Peyer's patch (tissue), 4 donors: ENCODE results near the gene MTERF4. TPM values are rescaled to one million over a fixed set of nuclear protein-coding genes. Genes with fewer than 3 reads are reported as not detected.

Experiments
- DNase-seq, 3 donors: peaks; one replicate each; pipeline ENCODE4 v3.0.0-alpha.2; 2017 to 2019
- H3K27ac ChIP-seq, 4 donors: fragments of 200-600 bp; sonication (generic); one replicate each; pipeline ENCODE4 v1.5.1; 2016 to 2019
- H3K27me3 ChIP-seq, 2 donors: fragments of 200-600 bp; sonication (generic); one replicate each; pipeline ENCODE4 v1.5.1; 2019
- H3K36me3 ChIP-seq, 3 donors: fragments of 200-600 bp; sonication (generic); one replicate each; pipeline ENCODE4 v1.5.1; 2016 to 2019
- H3K4me1 ChIP-seq, 4 donors: fragments of 200-600 bp; sonication (generic); one replicate each; pipeline ENCODE4 v1.5.1; 2016 to 2019
- H3K4me3 ChIP-seq, 4 donors: fragments of 200-600 bp; sonication (generic); 1 replicate in 3 of 4; 2 replicates in 1 of 4; pipeline ENCODE4 v1.5.1; 2016 to 2019; ENCODE audit warnings: mild to moderate bottlenecking in 1 of 4
- H3K9me3 ChIP-seq, 4 donors: fragments of 200-600 bp; sonication (generic); one replicate each; pipeline ENCODE4 v1.5.1; 2016 to 2019; ENCODE audit warnings: mild to moderate bottlenecking in 1 of 4
- CTCF ChIP-seq, 6 experiments: fragments of 450-650 bp in 4 of 6; fragments of 200-600 bp in 2 of 6; sonication (generic) in 1 of 6; IDR thresholded peaks; one replicate each; pipeline ENCODE4 v1.5.1; 2017 to 2019; ENCODE audit warnings: antibody characterized with exemption in 6 of 6, mild to moderate bottlenecking in 3 of 6, moderate library complexity in 1 of 6
- POLR2A ChIP-seq, 2 donors: fragments of 450-650 bp; IDR thresholded peaks; one replicate each; pipeline ENCODE4 v1.5.1; 2017; ENCODE audit warnings: antibody characterized with exemption in 2 of 2, mild to moderate bottlenecking in 2 of 2, moderate library complexity in 2 of 2
- total RNA-seq, 4 donors: library from RNA; depleted of rRNA; stranded (reverse); fragments of >200 nt; gene quantifications; one replicate each; pipeline ENCODE4 v1.1.0, GENCODE V29; 2016

MTERF4 gene
- total RNA-seq, 4 donors from 2014 or later: 28.9 to 55.4 (median 47.9) TPM

- H3K4me3 ChIP-seq: no peak overlapping the region
- no peak overlapping the region for H3K27ac ChIP-seq
- TF ChIP-seq CTCF (IDR thresholded peaks at IDR 0.05): no peak
- no peak for TF ChIP-seq POLR2A (IDR thresholded peaks at IDR 0.05)
- DNase-seq: peak in 1 of 3 donors; percentile 41
- no peaks in the 10 kb centered on the region for H3K27me3 ChIP-seq
- H3K4me1 ChIP-seq: no peaks in the 10 kb centered on the region
- peaks cover 0 to 67% (median 0%) of the 10 kb centered on the region in 3 donors for H3K36me3 ChIP-seq
- H3K9me3 ChIP-seq: no peaks in the 10 kb centered on the region
Observed at GRCh38 chr2:241087420-241088268, 14.4 kb downstream of the MTERF4 start.

- Histone ChIP-seq H3K4me1 (no peaks in the 10 kb centered on the region), H3K4me3 (no peak overlapping the region), H3K36me3 (peaks cover 0 to 46% (median 0%) of the 10 kb centered on the region in 3 donors), H3K9me3 (no peaks in the 10 kb centered on the region), H3K27ac (no peak overlapping the region), H3K27me3 (no peaks in the 10 kb centered on the region)
- TF ChIP-seq POLR2A (IDR thresholded peaks at IDR 0.05) (no peak), CTCF (IDR thresholded peaks at IDR 0.05) (no peak)
- no peak for DNase-seq
Observed at GRCh38 chr2:241084856-241085444, 17.1 kb downstream of the MTERF4 start.

GRCh38 chr2:241083091-241083415, 19.0 kb downstream of the MTERF4 start:
- no peak for DNase-seq
- H3K27ac ChIP-seq: no peak overlapping the region
- peaks cover 0 to 27% (median 0%) of the 10 kb centered on the region in 3 donors for H3K36me3 ChIP-seq
- no peak overlapping the region for H3K4me3 ChIP-seq
- H3K4me1 ChIP-seq: no peaks in the 10 kb centered on the region
- TF ChIP-seq CTCF (IDR thresholded peaks at IDR 0.05): no peak
- no peak for TF ChIP-seq POLR2A (IDR thresholded peaks at IDR 0.05)
- H3K27me3 ChIP-seq: no peaks in the 10 kb centered on the region
- H3K9me3 ChIP-seq: no peaks in the 10 kb centered on the region

GRCh38 chr2:241082341-241083090, 19.6 kb downstream of the MTERF4 start:
- no peak overlapping the region for H3K27ac ChIP-seq
- H3K36me3 ChIP-seq: peaks cover 0 to 22% (median 0%) of the 10 kb centered on the region in 3 donors
- H3K9me3 ChIP-seq: no peaks in the 10 kb centered on the region
- no peaks in the 10 kb centered on the region for H3K4me1 ChIP-seq
- H3K4me3 ChIP-seq: no peak overlapping the region
- DNase-seq: peak in 1 of 3 donors; percentile 36
- no peaks in the 10 kb centered on the region for H3K27me3 ChIP-seq
- no peak for TF ChIP-seq POLR2A (IDR thresholded peaks at IDR 0.05)
- no peak for TF ChIP-seq CTCF (IDR thresholded peaks at IDR 0.05)

GRCh38 chr2:241081643-241082340, 20.3 kb downstream of the MTERF4 start:
- H3K4me3 ChIP-seq: no peak overlapping the region
- H3K4me1 ChIP-seq: no peaks in the 10 kb centered on the region
- H3K27ac ChIP-seq: no peak overlapping the region
- no peaks in the 10 kb centered on the region for H3K27me3 ChIP-seq
- H3K9me3 ChIP-seq: no peaks in the 10 kb centered on the region
- TF ChIP-seq CTCF (IDR thresholded peaks at IDR 0.05) (no peak), POLR2A (IDR thresholded peaks at IDR 0.05) (no peak)
- DNase-seq: peak in 2 of 3 donors; percentile 46
- peaks cover 0 to 15% (median 0%) of the 10 kb centered on the region in 3 donors for H3K36me3 ChIP-seq
